ENCODE measurements around the gene DPH3.

Gene DPH3

DNA sequence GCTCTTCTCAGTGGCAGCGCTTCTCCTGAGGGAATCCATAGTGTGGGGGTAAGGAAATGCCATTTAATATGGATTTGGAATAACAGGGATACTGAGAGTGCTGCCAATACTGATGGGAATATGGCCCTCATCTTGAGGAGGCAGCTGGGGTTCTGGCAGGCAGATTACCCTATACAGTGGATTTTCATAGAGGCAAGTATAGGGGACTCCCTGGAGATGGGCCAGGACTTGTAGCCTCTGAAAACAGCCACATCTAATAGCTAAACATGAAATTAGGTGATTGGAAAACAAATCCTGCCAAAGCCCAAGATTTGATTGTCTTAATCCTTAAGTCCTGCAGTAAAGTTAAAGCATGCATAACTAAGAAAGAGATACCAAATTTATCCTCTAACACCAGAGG, 30.9 kb downstream of the DPH3 start:
- DNase-seq (ENCODE audit: low spot score) = no peak

DNA sequence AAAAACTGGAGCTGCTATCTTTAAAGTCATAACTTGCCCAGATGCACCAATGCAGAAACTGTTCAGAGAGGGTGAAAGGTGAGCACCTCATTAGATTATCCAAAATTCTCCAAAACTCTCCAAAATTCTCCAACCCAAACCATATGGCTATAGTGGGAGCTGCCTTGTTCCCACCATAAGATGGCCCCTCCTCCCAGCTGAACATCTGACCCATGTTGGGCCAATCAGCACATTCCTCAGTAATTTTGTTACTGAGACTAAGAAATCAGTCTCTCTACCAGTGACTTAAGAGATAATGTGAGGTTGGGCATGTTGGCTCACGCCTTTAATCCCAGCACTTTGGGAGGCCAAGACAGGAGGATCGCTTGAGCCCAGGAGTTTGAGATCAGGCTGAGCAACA, 32.8 kb downstream of the DPH3 start:
- no peak for DNase-seq (ENCODE audit: low spot score)

DNA sequence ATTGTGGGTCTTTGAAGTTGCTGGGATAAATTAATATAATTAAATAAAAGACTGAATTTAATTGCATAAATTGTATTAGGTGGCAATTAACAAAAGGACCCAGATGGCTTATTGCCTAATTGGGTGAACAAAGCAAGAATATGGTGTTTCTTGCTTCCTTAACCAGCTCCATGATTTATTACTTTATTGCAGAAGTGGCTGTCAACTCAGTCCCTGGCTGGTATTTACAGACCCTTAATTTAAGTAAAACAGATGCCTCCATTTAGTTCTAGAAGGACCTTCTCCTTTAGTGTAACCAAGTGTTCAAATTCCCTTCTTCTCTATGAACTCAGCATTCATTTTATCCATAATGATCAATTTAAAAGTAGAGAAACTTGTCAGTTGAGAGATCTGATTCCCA, 35.1 kb downstream of the DPH3 start:
- DNase-seq (ENCODE audit: low spot score) = no peak

DNA sequence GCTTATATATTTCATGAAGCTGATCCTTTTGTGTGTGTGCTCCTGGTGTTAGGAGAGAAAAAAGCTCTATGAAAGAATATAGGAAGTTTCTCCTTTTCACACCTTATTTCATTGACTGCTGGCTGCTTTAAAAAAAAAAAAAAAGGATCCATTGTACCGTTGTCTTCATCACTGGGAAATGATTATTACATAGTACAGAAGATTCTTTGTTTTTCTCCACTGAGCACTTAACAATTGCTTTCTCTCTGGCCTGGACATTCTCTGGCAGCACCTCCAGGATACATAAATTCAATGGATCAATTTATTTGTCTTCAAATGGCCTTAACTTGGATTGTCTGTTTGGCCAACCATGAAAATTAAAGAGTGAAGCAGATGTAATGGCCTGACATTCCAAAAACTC, 37.2 kb downstream of the DPH3 start:
- no peak for DNase-seq (ENCODE audit: low spot score)

DNA sequence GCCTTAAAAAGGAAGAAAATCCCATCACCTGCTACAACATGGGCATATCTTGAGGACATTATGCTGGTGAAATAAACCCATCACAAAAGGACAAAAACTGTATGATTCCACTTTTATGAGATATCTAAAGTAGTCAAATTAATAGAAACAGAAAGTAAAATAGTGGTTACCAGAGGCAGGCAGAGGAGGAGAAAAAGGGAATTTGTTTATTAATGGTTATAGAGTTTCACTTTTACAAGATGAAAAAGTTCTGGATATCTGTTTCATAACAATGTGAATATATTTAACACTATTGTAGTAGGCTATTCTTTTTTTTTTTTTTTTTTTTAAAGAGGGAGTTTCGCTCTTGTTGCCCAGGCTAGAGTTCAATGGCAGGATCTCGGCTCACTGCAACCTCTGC, 40.4 kb downstream of the DPH3 start:
- DNase-seq (ENCODE audit: low spot score) = no peak

DNA sequence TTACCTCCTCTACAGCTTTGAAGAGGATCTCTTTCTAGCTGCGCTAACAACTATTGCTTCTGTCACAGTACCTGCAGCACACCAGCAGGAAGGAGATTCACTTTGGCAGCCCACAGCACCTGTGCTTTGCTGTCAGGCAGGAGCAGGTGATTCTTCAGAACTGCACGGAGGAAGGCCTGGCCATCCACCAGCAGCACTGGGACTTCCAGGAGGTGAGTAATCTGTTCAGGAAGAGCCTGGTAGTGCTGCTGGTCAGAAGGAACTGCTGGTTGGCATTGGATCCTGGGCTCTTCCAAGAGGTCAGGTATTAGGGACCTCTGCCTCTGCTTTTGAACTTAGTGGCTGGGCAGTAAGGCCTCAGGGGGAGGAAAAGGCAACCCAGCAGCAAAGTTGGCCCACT, 42.2 kb downstream of the DPH3 start:
- DNase-seq (ENCODE audit: low spot score) = no peak

DNA sequence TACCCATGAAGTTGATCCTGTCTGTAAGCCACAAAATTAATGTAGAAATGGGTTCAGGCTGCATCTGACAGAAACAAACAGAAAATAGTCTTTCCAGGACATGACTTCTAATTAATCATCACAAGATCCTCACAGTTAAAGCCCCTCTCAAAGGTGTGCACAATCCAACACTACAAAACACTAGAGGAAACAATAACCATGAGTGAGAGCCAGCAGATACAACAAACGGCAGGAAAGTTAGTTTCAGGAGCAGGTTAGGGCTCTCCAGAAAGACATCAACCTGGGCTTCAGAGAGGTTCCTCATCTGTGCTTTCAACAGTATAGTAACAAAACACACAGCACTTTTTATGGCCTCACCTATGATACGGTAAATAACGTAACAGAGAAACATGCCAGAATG, 42.8 kb downstream of the DPH3 start:
- no peak for DNase-seq (ENCODE audit: low spot score)

DNA sequence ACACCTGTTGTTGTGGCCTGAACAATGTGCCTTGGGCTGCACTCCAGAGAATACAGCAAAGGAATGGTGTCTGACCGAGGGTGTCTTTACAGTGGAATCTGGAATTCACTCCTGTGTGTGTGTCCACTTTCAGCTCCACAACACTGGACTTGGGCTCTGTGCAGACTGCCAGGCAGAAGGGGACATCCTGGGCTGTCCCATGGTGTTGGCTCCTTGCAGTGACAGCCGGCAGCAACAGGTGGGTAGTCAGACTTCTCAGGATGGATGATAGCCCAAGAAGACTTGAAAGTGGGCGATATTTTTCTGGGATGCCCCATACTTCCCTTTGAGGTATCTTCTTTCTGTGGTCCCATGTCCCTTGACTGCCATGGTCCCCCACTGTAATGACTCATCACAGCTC, 45.0 kb downstream of the DPH3 start:
- no peak for DNase-seq (ENCODE audit: low spot score)

DNA sequence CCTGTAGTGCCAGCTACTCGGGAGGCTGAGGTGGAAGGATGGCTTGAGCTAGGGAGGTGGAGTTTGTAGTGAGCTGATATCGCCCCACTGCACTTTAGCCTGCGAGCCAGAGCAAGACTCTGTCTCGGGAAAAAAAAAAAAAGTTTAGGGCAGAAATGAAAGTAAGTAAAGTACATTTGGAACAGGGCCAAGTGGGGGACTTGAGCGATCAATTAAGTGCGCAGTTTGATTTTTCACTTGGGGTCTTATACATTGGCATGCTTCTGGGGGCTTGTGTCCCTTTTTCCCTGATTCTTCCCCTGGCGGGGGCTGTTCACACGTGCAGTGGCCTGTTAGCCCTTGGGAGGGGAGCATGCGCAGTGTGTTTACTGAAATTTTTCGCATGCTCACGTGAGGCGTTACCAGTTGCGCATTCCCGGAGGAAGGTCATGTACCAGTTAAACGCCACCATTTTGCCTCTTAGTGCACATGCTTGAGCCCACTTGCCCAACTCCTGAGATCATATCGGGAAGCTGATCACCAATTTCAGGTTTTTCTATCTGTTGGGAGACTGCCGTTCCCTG, 48.3 kb downstream of the DPH3 start:
- no peak for DNase-seq (ENCODE audit: low spot score)

DNA sequence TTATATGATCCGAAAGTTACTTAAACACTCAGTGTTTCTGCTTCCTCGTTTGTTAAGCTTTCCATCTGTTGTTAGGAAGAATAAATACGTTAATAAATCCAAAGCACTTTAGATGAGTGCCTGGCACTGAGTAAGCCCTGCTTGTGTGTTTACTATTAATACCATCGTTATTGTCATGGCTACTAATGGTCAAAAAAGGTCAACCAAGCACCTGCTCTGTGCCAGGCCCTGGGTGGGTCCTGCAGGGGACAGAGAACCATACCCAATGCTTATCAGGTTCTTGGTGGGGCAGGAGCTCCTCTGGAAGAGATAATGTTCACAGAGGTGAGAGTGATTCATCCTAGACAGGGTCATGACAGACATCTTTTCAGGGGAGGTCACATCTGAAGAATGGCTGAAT, 50.4 kb downstream of the DPH3 start:
- DNase-seq (ENCODE audit: low spot score) = no peak

DNA sequence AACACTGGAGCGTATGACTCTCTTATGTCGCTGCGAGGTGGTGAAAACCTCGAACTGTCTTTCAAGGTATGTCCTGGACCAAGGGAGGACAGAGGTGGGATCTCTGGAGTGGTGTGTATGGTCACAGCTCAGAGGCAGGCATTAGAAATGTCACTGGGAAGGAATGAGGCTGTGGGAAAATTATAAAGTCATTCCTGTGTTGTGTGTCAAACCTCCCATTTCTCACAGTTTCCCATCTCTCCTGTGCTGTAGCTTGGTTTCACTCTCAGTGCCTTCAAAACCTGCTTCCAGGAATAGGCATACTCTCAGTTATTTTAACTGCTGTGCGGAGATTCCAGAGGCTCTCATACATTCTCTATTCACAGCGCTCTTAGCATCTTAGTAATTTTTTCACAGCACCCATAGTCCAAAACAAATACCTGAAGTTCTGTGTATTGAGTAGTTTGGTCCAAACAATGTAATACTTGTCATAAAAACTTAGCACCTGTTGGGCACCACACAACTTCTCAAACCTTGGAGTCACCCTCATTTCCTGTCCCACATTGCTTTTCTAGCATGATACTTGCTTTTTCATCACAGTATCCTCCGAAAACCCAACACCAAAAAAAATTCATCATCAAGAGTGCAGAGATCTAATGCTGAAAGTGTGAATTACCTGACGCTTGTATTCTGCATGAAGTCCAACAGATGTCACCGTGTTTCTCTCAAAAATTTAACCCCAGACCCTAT, 53.4 kb downstream of the DPH3 start:
- DNase-seq (ENCODE audit: low spot score) = no peak
